ENCODE measurements around the gene PGBD2. TPM values are rescaled to one million over a fixed set of nuclear protein-coding genes. Genes with fewer than 3 reads are reported as not detected.

The PGBD2 gene
- total RNA-seq, 2 donors from 2014 or later = 4.0 to 6.1 TPM

Other genes with a start within 250 kb of the PGBD2 start
- gene OR14I1, start 203.5 kb upstream of the PGBD2 start, total RNA-seq = not detected
- gene LYPD8, start 150.5 kb upstream of the PGBD2 start, total RNA-seq = not detected
- gene SH3BP5L, start 80.3 kb upstream of the PGBD2 start, total RNA-seq = 10 to 100 TPM; 23.1 to 25.3 TPM
- 10 to 100 TPM; 42.2 to 47.6 TPM for gene ZNF672, start 68.0 kb upstream of the PGBD2 start, total RNA-seq
- 10 to 100 TPM; 42.8 to 57.6 TPM for gene ZNF692, start 47.1 kb upstream of the PGBD2 start, total RNA-seq

All from activated T-cell treated with anti-CD3 and anti-CD28 coated beads, Interleukin-2, amount 50 U/mL, for 72 hours (primary cell).